ENCODE measurements around the gene PIGS.

Gene PIGS

GRCh38 chr17:28530926-28531325 lies 40.4 kb downstream of the PIGS start:
- TF ChIP-seq CTCF (IDR thresholded peaks at IDR 0.05; ENCODE audit: poor library complexity, severe bottlenecking): no peak
- DNase-seq (ENCODE audit: low spot score) (no peak), ATAC-seq (ENCODE audit: low read depth) (no peak)
- no peaks in the 10 kb centered on the region for H3K27me3 ChIP-seq (ENCODE audit: insufficient read depth, poor library complexity, severe bottlenecking)
- H3K27ac ChIP-seq (ENCODE audit: poor library complexity, severe bottlenecking): no peak overlapping the region
- no peaks in the 10 kb centered on the region for H3K36me3 ChIP-seq (ENCODE audit: low read depth)
- no peaks in the 10 kb centered on the region for H3K9me3 ChIP-seq (ENCODE audit: severe bottlenecking)
- peaks cover 10% of the 10 kb centered on the region for H3K4me1 ChIP-seq (ENCODE audit: insufficient read depth, poor library complexity, severe bottlenecking)
- no peak overlapping the region for H3K4me3 ChIP-seq (ENCODE audit: severe bottlenecking)

- no peak for ATAC-seq (ENCODE audit: low read depth)
- no peaks in the 10 kb centered on the region for H3K9me3 ChIP-seq (ENCODE audit: severe bottlenecking)
- no peak overlapping the region for H3K4me3 ChIP-seq (ENCODE audit: severe bottlenecking)
- H3K27ac ChIP-seq (ENCODE audit: poor library complexity, severe bottlenecking): no peak overlapping the region
- H3K36me3 ChIP-seq (ENCODE audit: low read depth): no peaks in the 10 kb centered on the region
- H3K4me1 ChIP-seq (ENCODE audit: insufficient read depth, poor library complexity, severe bottlenecking): peaks cover 16% of the 10 kb centered on the region
- TF ChIP-seq CTCF (IDR thresholded peaks at IDR 0.05; ENCODE audit: poor library complexity, severe bottlenecking): no peak
- no peak for DNase-seq (ENCODE audit: low spot score)
- no peaks in the 10 kb centered on the region for H3K27me3 ChIP-seq (ENCODE audit: insufficient read depth, poor library complexity, severe bottlenecking)
Observed at GRCh38 chr17:28530250-28530649, 41.1 kb downstream of the PIGS start.

DNA sequence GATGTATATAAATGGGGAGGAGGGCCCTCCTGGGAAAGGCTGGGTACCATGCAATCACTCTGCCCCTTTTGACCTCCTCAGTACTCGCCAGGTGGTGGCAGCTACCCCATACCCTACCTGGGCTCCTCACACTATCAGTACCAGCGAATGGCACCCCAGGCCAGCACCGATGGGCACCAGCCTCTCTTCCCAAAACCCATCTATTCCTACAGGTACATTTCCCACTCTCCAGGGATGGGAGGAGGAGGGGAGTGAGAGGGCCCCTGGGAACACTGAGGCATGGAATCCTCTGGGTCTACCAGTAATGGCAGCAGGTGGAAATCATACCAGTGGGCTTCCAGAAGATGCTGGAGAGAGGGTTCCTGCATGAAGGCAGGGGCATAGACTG lies 42.3 kb downstream of the PIGS start:
- peaks cover 22% of the 10 kb centered on the region for H3K4me1 ChIP-seq (ENCODE audit: insufficient read depth, poor library complexity, severe bottlenecking)
- TF ChIP-seq CTCF (IDR thresholded peaks at IDR 0.05; ENCODE audit: poor library complexity, severe bottlenecking): no peak
- no peak overlapping the region for H3K27ac ChIP-seq (ENCODE audit: poor library complexity, severe bottlenecking)

DNA sequence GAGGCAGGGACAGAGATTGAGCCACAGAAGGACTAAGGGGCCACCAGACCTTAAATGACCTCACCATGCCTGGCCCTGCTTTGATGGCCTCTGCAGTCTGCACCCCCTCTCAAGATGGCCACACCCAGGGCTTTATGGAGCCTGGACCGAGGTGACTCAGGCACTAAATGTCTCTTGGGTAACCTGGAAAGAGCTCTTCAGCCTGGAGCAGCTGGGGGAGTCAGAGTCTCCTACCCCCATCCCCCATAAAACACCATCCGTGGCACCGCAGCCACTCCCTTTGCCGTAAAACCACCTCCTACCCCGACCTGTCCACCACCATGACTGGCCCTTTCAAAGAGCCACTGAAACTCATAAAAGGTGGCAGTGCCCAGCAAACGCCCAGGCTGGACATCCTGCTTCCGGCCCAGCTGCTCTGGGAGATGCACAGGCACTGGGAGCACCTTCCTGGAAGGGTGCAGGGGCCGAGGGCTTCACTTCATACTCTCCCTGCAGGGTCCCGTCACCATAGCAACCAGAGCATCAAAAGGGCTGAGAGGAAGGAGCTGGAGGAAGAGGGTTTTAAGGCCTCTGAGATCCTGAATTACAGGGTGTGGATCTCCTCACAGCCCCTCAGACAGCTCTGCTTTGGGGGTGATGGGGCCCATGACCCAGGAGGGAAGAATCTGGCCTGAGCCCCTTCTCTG lies 42.9 kb downstream of the PIGS start:
- no peaks in the 10 kb centered on the region for H3K36me3 ChIP-seq (ENCODE audit: low read depth)
- H3K4me3 ChIP-seq (ENCODE audit: severe bottlenecking): no peak overlapping the region
- DNase-seq (ENCODE audit: low spot score): no peak
- peaks cover 22% of the 10 kb centered on the region for H3K4me1 ChIP-seq (ENCODE audit: insufficient read depth, poor library complexity, severe bottlenecking)
- no peak for TF ChIP-seq CTCF (IDR thresholded peaks at IDR 0.05; ENCODE audit: poor library complexity, severe bottlenecking)
- H3K9me3 ChIP-seq (ENCODE audit: severe bottlenecking): no peaks in the 10 kb centered on the region
- H3K27me3 ChIP-seq (ENCODE audit: insufficient read depth, poor library complexity, severe bottlenecking): no peaks in the 10 kb centered on the region
- H3K27ac ChIP-seq (ENCODE audit: poor library complexity, severe bottlenecking): no peak overlapping the region
- ATAC-seq (ENCODE audit: low read depth): no peak

More for the DNA sequence above, 42.3 kb downstream of the PIGS start:
- no peaks in the 10 kb centered on the region for H3K27me3 ChIP-seq (ENCODE audit: insufficient read depth, poor library complexity, severe bottlenecking)
- H3K9me3 ChIP-seq (ENCODE audit: severe bottlenecking): no peaks in the 10 kb centered on the region
- ATAC-seq (ENCODE audit: low read depth) (no peak), DNase-seq (ENCODE audit: low spot score) (no peak)
- no peaks in the 10 kb centered on the region for H3K36me3 ChIP-seq (ENCODE audit: low read depth)
- no peak overlapping the region for H3K4me3 ChIP-seq (ENCODE audit: severe bottlenecking)

- H3K4me1 ChIP-seq (ENCODE audit: insufficient read depth, poor library complexity, severe bottlenecking): peaks cover 16% of the 10 kb centered on the region
Observed at GRCh38 chr17:28527859-28528258, 43.5 kb downstream of the PIGS start.

More at GRCh38 chr17:28527859-28528258, 43.5 kb downstream of the PIGS start:
- H3K27ac ChIP-seq (ENCODE audit: poor library complexity, severe bottlenecking): no peak overlapping the region
- no peaks in the 10 kb centered on the region for H3K27me3 ChIP-seq (ENCODE audit: insufficient read depth, poor library complexity, severe bottlenecking)
- no peak overlapping the region for H3K4me3 ChIP-seq (ENCODE audit: severe bottlenecking)
- no peaks in the 10 kb centered on the region for H3K9me3 ChIP-seq (ENCODE audit: severe bottlenecking)
- no peak for TF ChIP-seq CTCF (IDR thresholded peaks at IDR 0.05; ENCODE audit: poor library complexity, severe bottlenecking)
- no peaks in the 10 kb centered on the region for H3K36me3 ChIP-seq (ENCODE audit: low read depth)
- no peak for DNase-seq (ENCODE audit: low spot score)
- peak; percentile 33; the same call in 2 of the 3 replicates for ATAC-seq (ENCODE audit: low read depth)
